MM.1S (cell line): ENCODE results near the gene COLQ.

Experiments used
- DNase-seq: peaks from one replicate; pipeline ENCODE4 v3.0.0-alpha.2; 2015
- H2AFZ ChIP-seq: fragments of 300-600 bp; sonication (generic); 2 replicates; pipeline ENCODE4 v1.6.0; 2016; ENCODE audit warnings: antibody characterized with exemption, low read length
- H3F3A ChIP-seq: fragments of 300-600 bp; sonication (generic); 2 replicates; pipeline ENCODE4 v1.6.1; 2016; ENCODE audit warnings: mild to moderate bottlenecking, antibody characterized with exemption, low read length, moderate library complexity, mixed read lengths; ENCODE audit not compliant: insufficient read depth
- H3K27ac ChIP-seq: fragments of 300-600 bp; sonication (generic); 2 replicates; pipeline ENCODE4 v1.5.1; 2016; ENCODE audit warnings: mild to moderate bottlenecking, low read length
- H3K27me3 ChIP-seq: fragments of 300-600 bp; sonication (generic); replicated peaks from 2 replicates; pipeline ENCODE4 v1.6.0; 2016; ENCODE audit warnings: low read length; ENCODE audit not compliant: insufficient read depth
- H3K36me3 ChIP-seq: fragments of 300-600 bp; sonication (generic); replicated peaks from 2 replicates; pipeline ENCODE4 v1.6.1; 2016; ENCODE audit warnings: mild to moderate bottlenecking, low read length, mixed read lengths; ENCODE audit not compliant: insufficient read depth
- H3K4me1 ChIP-seq: fragments of 300-600 bp; sonication (generic); 2 replicates; pipeline ENCODE4 v1.6.1; 2016; ENCODE audit warnings: low read length, mixed read lengths
- H3K4me2 ChIP-seq: fragments of 300-600 bp; sonication (generic); 2 replicates; pipeline ENCODE4 v1.6.0; 2016; ENCODE audit warnings: low read depth, low read length
- H3K4me3 ChIP-seq: fragments of 300-600 bp; sonication (generic); 2 replicates; pipeline ENCODE4 v1.5.1; 2016; ENCODE audit warnings: low read length, mixed read lengths
- H3K79me2 ChIP-seq: fragments of 300-600 bp; sonication (generic); 2 replicates; pipeline ENCODE4 v1.6.1; 2016; ENCODE audit warnings: mixed run types, low read length, mixed read lengths
- H3K9ac ChIP-seq: fragments of 300-600 bp; sonication (generic); 2 replicates; pipeline ENCODE4 v1.6.1; 2016; ENCODE audit warnings: low read length, mixed read lengths
- H3K9me2 ChIP-seq: fragments of 300-600 bp; sonication (generic); replicated peaks from 2 replicates; pipeline ENCODE4 v1.6.1; 2016; ENCODE audit warnings: mild to moderate bottlenecking, low read length, mixed read lengths; ENCODE audit not compliant: insufficient read depth
- H3K9me3 ChIP-seq: fragments of 300-600 bp; sonication (generic); replicated peaks from 2 replicates; pipeline ENCODE4 v1.6.1; 2016; ENCODE audit warnings: mild to moderate bottlenecking, low read length, mixed read lengths; ENCODE audit not compliant: insufficient read depth
- H4K20me1 ChIP-seq: fragments of 300-600 bp; sonication (generic); 2 replicates; pipeline ENCODE4 v1.6.1; 2016; ENCODE audit warnings: mild to moderate bottlenecking, low read length, moderate library complexity, mixed read lengths; ENCODE audit not compliant: insufficient read depth
- CTCF ChIP-seq: fragments of 300-600 bp; sonication (generic); IDR thresholded peaks from 2 replicates; pipeline ENCODE4 v1.5.1; 2016; ENCODE audit warnings: antibody characterized with exemption, low read length, mixed read lengths
- EZH2 ChIP-seq: fragments of 300-600 bp; sonication (generic); optimal IDR thresholded peaks from 2 replicates; pipeline ENCODE3; 2017; ENCODE audit warnings: low read depth, mild to moderate bottlenecking, antibody characterized with exemption, low read length, mixed read lengths
- EZH2phosphoT487 ChIP-seq: fragments of 300-600 bp; sonication (generic); IDR thresholded peaks from 2 replicates; pipeline ENCODE4 v1.6.1; 2018; ENCODE audit warnings: antibody characterized with exemption, low read length

Gene COLQ

GRCh38 chr3:15429080-15429479, 92.4 kb downstream of the COLQ start:
- no peaks in the 10 kb centered on the region for H3F3A ChIP-seq
- H3K79me2 ChIP-seq, result peaks cover 51% of the 10 kb centered on the region
- H3K36me3 ChIP-seq, result no peaks in the 10 kb centered on the region; the same call in 1 of the 2 replicates
- H2AFZ ChIP-seq, result no peak overlapping the region
- no peak overlapping the region for H3K4me3 ChIP-seq
- no peak overlapping the region for H3K27ac ChIP-seq
- H3K9ac ChIP-seq, result no peak overlapping the region
- no peaks in the 10 kb centered on the region for H4K20me1 ChIP-seq
- no peaks in the 10 kb centered on the region for H3K27me3 ChIP-seq
- H3K4me1 ChIP-seq, result peaks cover 11% of the 10 kb centered on the region
- peak overlapping the region; percentile 81; the same call in 1 of the 2 replicates for H3K4me2 ChIP-seq
- DNase-seq, result no peak
- no peaks in the 10 kb centered on the region for H3K9me2 ChIP-seq
- no peaks in the 10 kb centered on the region for H3K9me3 ChIP-seq
- TF ChIP-seq EZH2 (no peak), EZH2phosphoT487 (no peak), CTCF (no peak)

- Histone ChIP-seq H3K27ac (no peak overlapping the region), H3F3A (no peaks in the 10 kb centered on the region), H3K4me3 (peak overlapping the region; percentile 98), H3K27me3 (no peaks in the 10 kb centered on the region), H3K9me3 (no peaks in the 10 kb centered on the region), H3K4me2 (peak overlapping the region; percentile 81), H3K79me2 (peaks cover 51% of the 10 kb centered on the region), H3K4me1 (peaks cover 11% of the 10 kb centered on the region), H3K36me3 (no peaks in the 10 kb centered on the region; the same call in 1 of the 2 replicates), H3K9me2 (no peaks in the 10 kb centered on the region), H4K20me1 (no peaks in the 10 kb centered on the region), H3K9ac (peak overlapping the region; percentile 89; the same call in 1 of the 2 replicates), H2AFZ (0 out of 2 replicates have a peak overlapping the region, but pooled peaks have one; percentile 98)
- no peak for DNase-seq
- TF ChIP-seq CTCF (no peak), EZH2 (no peak), EZH2phosphoT487 (no peak)
These were observed 93.0 kb downstream of the COLQ start for GRCh38 chr3:15428539-15428938.

DNA sequence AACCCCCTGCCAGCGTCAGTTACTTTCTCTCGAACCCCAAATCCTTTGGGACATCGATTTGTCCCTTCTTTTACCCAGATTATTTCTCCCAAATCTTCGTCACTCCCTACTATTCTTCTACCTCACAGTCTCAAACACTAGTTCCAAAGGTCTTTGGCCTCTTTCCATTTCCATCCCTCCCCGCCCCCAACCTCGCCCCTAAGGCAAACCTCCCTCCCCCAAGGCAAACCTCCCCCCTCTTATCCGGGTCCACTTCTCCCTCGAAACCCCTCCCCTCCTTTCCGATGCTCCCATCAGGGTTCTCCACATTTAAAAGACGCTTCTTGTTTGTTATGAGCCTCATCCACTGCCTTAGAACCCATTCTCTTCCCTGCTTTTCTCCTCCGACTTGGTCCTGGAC, 93.5 kb downstream of the COLQ start:
- no peaks in the 10 kb centered on the region for H3F3A ChIP-seq
- no peaks in the 10 kb centered on the region for H3K9me3 ChIP-seq
- no peak for DNase-seq
- H3K9ac ChIP-seq, result peak overlapping the region; percentile 89
- H3K27ac ChIP-seq, result no peak overlapping the region
- peak overlapping the region; percentile 98 for H3K4me3 ChIP-seq
- no peaks in the 10 kb centered on the region for H3K36me3 ChIP-seq
- no peaks in the 10 kb centered on the region for H3K27me3 ChIP-seq
- peaks cover 51% of the 10 kb centered on the region for H3K79me2 ChIP-seq
- H2AFZ ChIP-seq, result peak overlapping the region; percentile 98
- H4K20me1 ChIP-seq, result no peaks in the 10 kb centered on the region
- peaks cover 11% of the 10 kb centered on the region for H3K4me1 ChIP-seq
- no peak for TF ChIP-seq EZH2
- no peak for TF ChIP-seq CTCF
- no peak for TF ChIP-seq EZH2phosphoT487
- H3K4me2 ChIP-seq, result peak overlapping the region; percentile 81
- no peaks in the 10 kb centered on the region for H3K9me2 ChIP-seq
